AG04449 (cell line): ENCODE measurements around the gene BLCAP.
"Not testable (repeated sequence)": the region's sequence is repeated elsewhere in the genome, so short reads cannot be mapped to it uniquely, and the experiment has no call there.

ENCODE experiments used
- CTCF ChIA-PET: fragments of 350-600 bp; formaldehyde crosslinking; extraction: SDS; loops from one replicate; lab custom pipeline; 2021; ENCODE audit warnings: antibody characterized with exemption; lab: Yijun Ruan, JAX
- POLR2A ChIA-PET: fragments of 400-600, 350-600 bp; formaldehyde crosslinking; extraction: SDS; loops from one replicate; lab custom pipeline; 2020; ENCODE audit warnings: antibody characterized with exemption, inconsistent platforms; lab: Yijun Ruan, JAX
- DNase-seq: peaks from one replicate; pipeline ENCODE4 v3.0.0-alpha.2; 2010; ENCODE audit warnings: low read depth, low spot score
- H3K4me3 ChIP-seq: 2 replicates; pipeline ENCODE4 v1.5.1; 2011; ENCODE audit warnings: low read depth, mild to moderate bottlenecking, control low read depth, low read length
- CTCF ChIP-seq: IDR thresholded peaks from one replicate; pipeline ENCODE4 v1.5.1; 2011; ENCODE audit warnings: mild to moderate bottlenecking, moderate library complexity, low read length, control low read depth, inconsistent platforms; ENCODE audit not compliant: insufficient read depth; ENCODE audit errors: missing control alignments

The BLCAP gene

DNA sequence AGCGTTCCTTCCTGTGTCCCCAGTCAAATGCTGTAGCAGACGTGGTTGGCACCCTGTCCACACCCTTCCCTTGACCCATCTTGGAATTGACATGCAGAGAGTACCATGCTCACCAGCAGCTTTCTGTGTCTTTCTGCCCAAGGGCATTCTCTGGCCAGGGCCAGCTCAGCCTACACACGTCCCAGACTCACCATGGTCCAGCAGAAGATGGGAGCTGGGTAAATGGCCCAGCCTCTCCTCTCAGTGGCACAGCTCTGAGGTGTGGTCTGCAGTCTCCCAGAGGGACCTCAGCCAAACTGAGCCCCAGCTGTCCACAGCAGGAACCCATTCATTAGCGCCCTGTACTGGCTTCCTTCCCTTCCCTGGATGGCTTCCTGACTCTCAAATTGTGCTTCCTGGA, 31.1 kb upstream of the BLCAP start:
- DNase-seq, result no peak
- no peak overlapping the region for H3K4me3 ChIP-seq
- TF ChIP-seq CTCF, result no peak
- POLR2A ChIA-PET, result no interaction called here
- CTCF ChIA-PET, result interaction anchor here (1.6 to 9.3 kb wide), 2 partner anchors 435 to 661 kb away, joined by 4 to 165 read pairs; no protein-coding TSS in a partner anchor

DNA sequence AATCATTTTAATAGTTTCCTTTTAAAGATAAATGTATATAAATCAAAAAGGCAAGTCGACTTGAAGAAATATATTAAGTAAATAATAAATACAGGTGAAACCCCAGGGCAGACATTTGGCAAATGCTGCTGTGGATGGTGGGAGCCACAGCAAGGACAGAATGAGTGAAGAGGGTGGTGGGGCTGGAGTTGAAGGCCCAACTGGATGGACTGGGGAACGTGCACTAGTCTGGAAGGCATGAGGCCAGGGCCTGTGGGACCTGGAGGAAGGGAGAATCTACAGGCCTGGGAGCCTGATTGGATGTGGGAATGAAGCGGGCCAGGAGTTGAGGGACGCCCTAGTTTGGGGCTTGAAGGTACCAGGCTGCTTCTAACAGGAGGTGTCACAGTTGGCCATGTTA, 30.6 kb upstream of the BLCAP start:
- no peak for DNase-seq
- H3K4me3 ChIP-seq, result no peak overlapping the region
- ChIA-PET POLR2A (no interaction called here), CTCF (interaction anchor here (1.5 to 1.6 kb wide), 2 partner anchors 8 to 435 kb away, joined by 4 read pairs; no protein-coding TSS in a partner anchor)
- TF ChIP-seq CTCF, result no peak

DNA sequence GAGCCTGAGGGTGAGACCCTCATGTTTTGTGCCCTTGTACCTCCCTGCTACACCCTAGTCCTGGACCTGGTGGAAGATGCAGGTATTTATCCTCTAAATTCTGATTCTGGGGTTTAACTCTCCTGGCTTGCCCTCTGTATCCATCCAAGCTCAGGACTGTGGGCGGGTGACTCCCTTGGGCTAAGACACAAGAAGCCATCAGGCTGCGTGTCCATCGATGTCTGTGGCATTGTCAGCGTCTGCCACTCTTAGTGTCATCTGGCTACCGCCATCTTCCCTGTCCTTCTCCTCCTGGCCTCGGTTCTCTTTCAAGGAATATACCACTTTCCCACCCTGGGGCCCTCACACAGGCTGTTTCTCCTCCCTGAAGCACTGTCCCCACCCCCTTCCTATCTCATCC, 28.9 kb upstream of the BLCAP start:
- CTCF ChIA-PET, result interaction anchor here (1.5 to 3.5 kb wide), 3 partner anchors 8 to 668 kb away, joined by 4 to 33 read pairs (median 5); no protein-coding TSS in a partner anchor
- no peak for DNase-seq
- no peak overlapping the region for H3K4me3 ChIP-seq
- POLR2A ChIA-PET, result no interaction called here
- no peak for TF ChIP-seq CTCF

DNA sequence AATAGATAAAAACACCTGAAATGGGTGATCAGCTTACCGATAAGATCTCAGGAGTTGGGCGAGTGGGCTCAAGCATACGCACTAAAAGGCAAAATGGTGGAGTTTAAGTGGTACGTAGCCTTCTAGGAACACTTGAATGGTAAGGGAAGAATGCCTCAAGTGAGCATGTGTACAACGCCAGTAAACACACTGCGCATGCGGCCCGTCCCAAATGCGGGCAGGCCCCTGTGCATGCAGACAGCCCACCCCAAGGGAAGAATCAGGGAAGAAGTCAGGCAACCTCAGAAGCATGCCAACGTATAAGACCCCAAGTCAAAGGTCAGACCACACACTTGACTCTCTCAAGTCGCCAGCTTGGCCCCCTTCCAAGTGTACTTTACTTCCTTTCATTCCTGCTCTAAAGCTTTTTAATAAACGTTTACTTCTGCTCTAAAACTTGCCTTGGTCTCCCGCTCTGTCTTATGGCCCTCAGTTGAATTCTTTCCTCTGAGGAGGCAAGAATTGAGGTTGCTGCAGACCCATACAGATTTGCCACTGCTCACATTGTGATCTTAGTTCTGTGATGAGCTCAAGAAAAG, 27.1 kb upstream of the BLCAP start:
- H3K4me3 ChIP-seq, DNase-seq: not testable (repeated sequence)
- CTCF ChIA-PET, result interaction anchor here (1.0 to 3.5 kb wide), 3 partner anchors 10 to 21 kb away, joined by 3 to 33 read pairs (median 4); no protein-coding TSS in a partner anchor
- POLR2A ChIA-PET, result interaction anchor here (0.5 kb wide), 1 partner anchor 172 kb away, joined by 3 read pairs; no protein-coding TSS in a partner anchor

- no peak overlapping the region for H3K4me3 ChIP-seq
- no peak for DNase-seq
- ChIA-PET CTCF (interaction anchor here (1.0 kb wide), 1 partner anchor 12 kb away, joined by 5 read pairs; no protein-coding TSS in a partner anchor), POLR2A (no interaction called here)
- TF ChIP-seq CTCF, result no peak
These were observed 24.7 kb upstream of the BLCAP start for GRCh38 chr20:37552415-37552814.

- POLR2A ChIA-PET, DNase-seq, H3K4me3 ChIP-seq: not testable (repeated sequence)
- CTCF ChIA-PET, result interaction anchor here (1.0 kb wide), 1 partner anchor 12 kb away, joined by 5 read pairs; no protein-coding TSS in a partner anchor
These were observed 24.0 kb upstream of the BLCAP start for GRCh38 chr20:37551660-37552059.

DNA sequence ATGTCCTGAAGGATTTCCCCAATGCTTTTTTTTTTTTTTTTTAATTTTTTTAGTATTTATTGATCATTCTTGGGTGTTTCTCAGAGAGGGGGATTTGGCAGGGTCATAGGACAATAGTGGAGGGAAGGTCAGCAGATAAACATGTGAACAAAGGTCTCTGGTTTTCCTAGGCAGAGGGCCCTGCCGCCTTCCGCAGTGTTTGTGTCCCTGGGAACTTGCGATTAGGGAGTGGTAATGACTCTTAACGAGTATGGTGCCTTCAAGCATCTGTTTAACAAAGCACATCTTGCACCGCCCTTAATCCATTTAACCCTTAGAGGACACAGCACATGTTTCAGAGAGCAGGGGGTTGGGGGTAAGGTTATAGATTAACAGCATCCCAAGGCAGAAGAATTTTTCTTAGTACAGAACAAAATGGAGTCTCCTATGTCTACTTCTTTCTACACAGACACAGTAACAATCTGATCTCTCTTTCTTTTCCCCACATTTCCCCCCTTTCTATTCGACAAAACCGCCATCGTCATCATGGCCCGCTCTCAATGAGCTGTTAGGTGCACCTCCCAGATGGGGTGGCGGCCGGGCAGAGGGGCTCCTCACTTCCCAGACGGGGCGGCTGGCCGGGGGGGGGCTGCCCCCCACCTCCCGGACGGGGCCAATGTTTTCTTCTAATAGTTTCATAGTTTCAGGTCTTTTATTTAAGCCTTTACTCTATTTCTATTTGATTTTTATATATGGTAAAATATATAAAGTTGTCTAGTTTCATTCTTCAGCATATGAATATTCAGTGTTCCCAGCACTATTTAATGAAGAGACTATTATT, 22.6 kb upstream of the BLCAP start:
- CTCF ChIA-PET, result interaction anchor here (0.6 to 2.1 kb wide), 2 partner anchors 8 to 14 kb away, joined by 3 to 9 read pairs; no protein-coding TSS in a partner anchor
- POLR2A ChIA-PET, H3K4me3 ChIP-seq, DNase-seq: not testable (repeated sequence)
